ENCODE data around the gene OGG1.

OGG1 gene

DNA sequence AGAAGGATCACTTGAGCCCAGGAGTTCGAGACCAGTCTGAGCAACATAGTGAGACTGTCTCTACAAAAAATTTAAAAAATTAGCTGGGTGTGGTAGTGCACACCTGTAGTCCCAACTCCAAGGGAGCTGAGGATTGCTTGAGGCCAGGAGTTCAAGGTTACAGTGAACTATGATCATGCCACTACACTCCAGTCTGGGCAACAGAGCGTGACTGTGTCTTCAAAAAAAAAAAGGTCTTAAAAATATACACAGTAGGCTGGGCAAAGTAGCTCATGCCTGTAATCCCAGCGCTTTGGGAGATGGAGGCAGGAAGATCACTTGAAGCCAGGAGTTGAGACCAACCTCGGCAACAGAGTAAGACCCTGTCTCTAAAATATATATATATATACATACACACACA, 31.2 kb downstream of the OGG1 start (continued):
- TF ChIP-seq, protein P1, sequence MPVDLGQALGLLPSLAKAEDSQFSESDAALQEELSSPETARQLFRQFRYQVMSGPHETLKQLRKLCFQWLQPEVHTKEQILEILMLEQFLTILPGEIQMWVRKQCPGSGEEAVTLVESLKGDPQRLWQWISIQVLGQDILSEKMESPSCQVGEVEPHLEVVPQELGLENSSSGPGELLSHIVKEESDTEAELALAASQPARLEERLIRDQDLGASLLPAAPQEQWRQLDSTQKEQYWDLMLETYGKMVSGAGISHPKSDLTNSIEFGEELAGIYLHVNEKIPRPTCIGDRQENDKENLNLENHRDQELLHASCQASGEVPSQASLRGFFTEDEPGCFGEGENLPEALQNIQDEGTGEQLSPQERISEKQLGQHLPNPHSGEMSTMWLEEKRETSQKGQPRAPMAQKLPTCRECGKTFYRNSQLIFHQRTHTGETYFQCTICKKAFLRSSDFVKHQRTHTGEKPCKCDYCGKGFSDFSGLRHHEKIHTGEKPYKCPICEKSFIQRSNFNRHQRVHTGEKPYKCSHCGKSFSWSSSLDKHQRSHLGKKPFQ (tag by site-specific recombination; IDR thresholded peaks at IDR 0.05): no peak
- TF ChIP-seq GLI4 (tag by site-specific recombination; IDR thresholded peaks at IDR 0.05): no peak

DNA sequence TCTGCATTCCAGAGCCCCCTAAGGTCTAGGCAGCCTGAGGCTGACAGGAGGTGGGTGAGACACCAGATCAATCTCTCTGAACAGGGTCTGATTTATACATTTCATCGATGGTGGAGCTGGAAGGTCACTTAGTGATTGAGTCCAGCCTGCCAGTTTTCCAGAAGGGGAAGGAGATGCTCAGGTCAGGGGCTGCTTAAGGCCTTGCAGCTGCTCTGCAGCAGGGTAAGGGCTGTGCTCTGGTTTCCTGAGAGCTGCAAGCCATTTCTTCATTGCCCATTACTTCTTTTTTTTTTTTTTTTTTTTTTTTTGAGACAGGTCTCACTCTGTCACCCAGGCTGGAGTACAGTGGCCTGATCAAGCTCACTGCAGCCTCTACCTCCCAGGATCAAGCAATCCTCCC, 31.8 kb downstream of the OGG1 start:
- TF ChIP-seq, protein P2, sequence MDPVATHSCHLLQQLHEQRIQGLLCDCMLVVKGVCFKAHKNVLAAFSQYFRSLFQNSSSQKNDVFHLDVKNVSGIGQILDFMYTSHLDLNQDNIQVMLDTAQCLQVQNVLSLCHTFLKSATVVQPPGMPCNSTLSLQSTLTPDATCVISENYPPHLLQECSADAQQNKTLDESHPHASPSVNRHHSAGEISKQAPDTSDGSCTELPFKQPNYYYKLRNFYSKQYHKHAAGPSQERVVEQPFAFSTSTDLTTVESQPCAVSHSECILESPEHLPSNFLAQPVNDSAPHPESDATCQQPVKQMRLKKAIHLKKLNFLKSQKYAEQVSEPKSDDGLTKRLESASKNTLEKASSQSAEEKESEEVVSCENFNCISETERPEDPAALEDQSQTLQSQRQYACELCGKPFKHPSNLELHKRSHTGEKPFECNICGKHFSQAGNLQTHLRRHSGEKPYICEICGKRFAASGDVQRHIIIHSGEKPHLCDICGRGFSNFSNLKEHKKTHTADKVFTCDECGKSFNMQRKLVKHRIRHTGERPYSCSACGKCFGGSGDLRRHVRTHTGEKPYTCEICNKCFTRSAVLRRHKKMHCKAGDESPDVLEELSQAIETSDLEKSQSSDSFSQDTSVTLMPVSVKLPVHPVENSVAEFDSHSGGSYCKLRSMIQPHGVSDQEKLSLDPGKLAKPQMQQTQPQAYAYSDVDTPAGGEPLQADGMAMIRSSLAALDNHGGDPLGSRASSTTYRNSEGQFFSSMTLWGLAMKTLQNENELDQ (tag by site-specific recombination; IDR thresholded peaks at IDR 0.05; ENCODE audit: low read depth): no peak
- TF ChIP-seq ZFP37 (tag by site-specific recombination; IDR thresholded peaks at IDR 0.05) (no peak), ZNF211 (tag by site-specific recombination; IDR thresholded peaks at IDR 0.05; ENCODE audit: low read depth) (no peak)
- TF ChIP-seq, protein P3, sequence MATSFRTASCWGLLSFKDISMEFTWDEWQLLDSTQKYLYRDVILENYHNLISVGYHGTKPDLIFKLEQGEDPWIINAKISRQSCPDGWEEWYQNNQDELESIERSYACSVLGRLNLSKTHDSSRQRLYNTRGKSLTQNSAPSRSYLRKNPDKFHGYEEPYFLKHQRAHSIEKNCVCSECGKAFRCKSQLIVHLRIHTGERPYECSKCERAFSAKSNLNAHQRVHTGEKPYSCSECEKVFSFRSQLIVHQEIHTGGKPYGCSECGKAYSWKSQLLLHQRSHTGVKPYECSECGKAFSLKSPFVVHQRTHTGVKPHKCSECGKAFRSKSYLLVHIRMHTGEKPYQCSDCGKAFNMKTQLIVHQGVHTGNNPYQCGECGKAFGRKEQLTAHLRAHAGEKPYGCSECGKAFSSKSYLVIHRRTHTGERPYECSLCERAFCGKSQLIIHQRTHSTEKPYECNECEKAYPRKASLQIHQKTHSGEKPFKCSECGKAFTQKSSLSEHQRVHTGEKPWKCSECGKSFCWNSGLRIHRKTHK (tag by site-specific recombination; IDR thresholded peaks at IDR 0.05): no peak
- ChIA-PET POLR2A (interaction anchor here (1.4 to 2.0 kb wide), 4 partner anchors 11 to 15 kb away, joined by 3 to 8 read pairs (median 6); partner anchors contain the start of genes ARPC4 and CAMK1), CTCF (interaction anchor here (1.2 to 2.0 kb wide), 2 partner anchors 9 to 149 kb away, joined by 3 to 4 read pairs; no protein-coding TSS in a partner anchor)
- Histone ChIP-seq H3K4me3 (ENCODE audit: low read depth, low read length) (no peak overlapping the region), H3K27ac (ENCODE audit: extremely low read depth, low read depth, low read length) (no peak overlapping the region), H3K9me3 (ENCODE audit: control insufficient read depth, insufficient read depth, low read depth, low read length) (no peaks in the 10 kb centered on the region), H3K36me3 (ENCODE audit: control insufficient read depth in 2 of 2, insufficient read depth in 1 of 2, low read length in 2 of 2) (peaks cover 13 to 67% of the 10 kb centered on the region in 2 experiments; a peak in 2 of 3 replicates), H3K4me1 (ENCODE audit: control insufficient read depth, insufficient read depth, low read length) (no peaks in the 10 kb centered on the region)

DNA sequence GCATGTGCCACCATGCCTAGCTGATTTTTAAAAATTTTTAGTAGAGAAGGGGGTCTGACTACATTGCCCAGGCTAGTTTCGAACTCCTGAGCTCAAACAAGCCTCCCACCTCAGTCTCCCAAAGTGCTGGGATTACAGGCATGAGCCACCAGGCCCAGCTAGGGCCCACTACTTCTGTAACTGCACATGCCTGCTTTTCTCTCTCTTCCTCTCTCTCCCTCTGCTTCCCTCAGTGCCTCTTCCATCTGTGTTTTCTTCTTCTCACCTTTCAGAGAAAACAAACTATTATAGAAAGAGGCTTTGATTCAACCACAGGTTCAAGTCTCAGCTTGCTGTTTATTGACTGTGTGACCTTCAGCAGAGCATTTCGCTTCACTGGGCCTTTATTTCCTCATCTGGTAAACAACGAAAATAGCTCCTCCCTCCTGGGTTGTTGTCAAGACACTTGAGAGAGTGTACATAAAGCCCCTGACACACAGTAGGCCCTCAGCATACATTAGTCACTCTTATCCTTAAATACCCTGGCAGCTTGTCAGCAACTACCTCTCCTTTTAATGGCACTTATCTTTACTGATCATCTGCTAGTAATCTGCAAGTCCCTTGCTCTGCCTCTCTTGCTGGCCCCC, 32.3 kb downstream of the OGG1 start:
- no peaks in the 10 kb centered on the region for H3K4me1 ChIP-seq (ENCODE audit: control insufficient read depth, insufficient read depth, low read length)
- H3K4me3 ChIP-seq (ENCODE audit: low read depth, low read length): no peak overlapping the region
- ChIA-PET CTCF (interaction anchor here (0.7 to 2.0 kb wide), 5 partner anchors 8 to 569 kb away, joined by 3 to 5 read pairs (median 4); no protein-coding TSS in a partner anchor), POLR2A (interaction anchor here (1.4 to 1.7 kb wide), 3 partner anchors 11 to 15 kb away, joined by 3 to 8 read pairs (median 6); partner anchors contain the start of genes ARPC4 and CAMK1)
- no peak overlapping the region for H3K27ac ChIP-seq (ENCODE audit: extremely low read depth, low read depth, low read length)
- H3K36me3 ChIP-seq (ENCODE audit: control insufficient read depth in 2 of 2, insufficient read depth in 1 of 2, low read length in 2 of 2): peaks cover 13 to 72% of the 10 kb centered on the region in 2 experiments; a peak in 2 of 3 replicates
- TF ChIP-seq, protein P4, sequence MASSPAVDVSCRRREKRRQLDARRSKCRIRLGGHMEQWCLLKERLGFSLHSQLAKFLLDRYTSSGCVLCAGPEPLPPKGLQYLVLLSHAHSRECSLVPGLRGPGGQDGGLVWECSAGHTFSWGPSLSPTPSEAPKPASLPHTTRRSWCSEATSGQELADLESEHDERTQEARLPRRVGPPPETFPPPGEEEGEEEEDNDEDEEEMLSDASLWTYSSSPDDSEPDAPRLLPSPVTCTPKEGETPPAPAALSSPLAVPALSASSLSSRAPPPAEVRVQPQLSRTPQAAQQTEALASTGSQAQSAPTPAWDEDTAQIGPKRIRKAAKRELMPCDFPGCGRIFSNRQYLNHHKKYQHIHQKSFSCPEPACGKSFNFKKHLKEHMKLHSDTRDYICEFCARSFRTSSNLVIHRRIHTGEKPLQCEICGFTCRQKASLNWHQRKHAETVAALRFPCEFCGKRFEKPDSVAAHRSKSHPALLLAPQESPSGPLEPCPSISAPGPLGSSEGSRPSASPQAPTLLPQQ (tag by site-specific recombination; IDR thresholded peaks at IDR 0.05): peak; percentile 68; the same call in 1 of the 2 replicates
- TF ChIP-seq GFI1B (tag by site-specific recombination; IDR thresholded peaks at IDR 0.05): peak; percentile 94
- no peak for TF ChIP-seq ZNF555 (tag by site-specific recombination; conservative IDR thresholded peaks at IDR 0.05)
- TF ChIP-seq ZNF121 (tag by site-specific recombination; IDR thresholded peaks at IDR 0.05): peak; percentile 78; the same call in 1 of the 2 replicates
- TF ChIP-seq BCL11A (tag by site-specific recombination; IDR thresholded peaks at IDR 0.05; ENCODE audit: low read depth): peak; percentile 26; the same call in 1 of the 2 replicates
- peak; percentile 68 for TF ChIP-seq OSR2 (tag by site-specific recombination; IDR thresholded peaks at IDR 0.05)
- TF ChIP-seq ZNF335 (tag by site-specific recombination; conservative IDR thresholded peaks at IDR 0.05): 0 out of 2 replicates have a peak, but pooled peaks have one; percentile 21
- no peak for TF ChIP-seq ZNF658 (tag by site-specific recombination; IDR thresholded peaks at IDR 0.05)
- TF ChIP-seq WT1 (tag by site-specific recombination; IDR thresholded peaks at IDR 0.05): peak; percentile 35; the same call in 1 of the 2 replicates
- peak; percentile 54; the same call in 1 of the 2 replicates for TF ChIP-seq ZFP69B (tag by site-specific recombination; IDR thresholded peaks at IDR 0.05)
- no peaks in the 10 kb centered on the region for H3K9me3 ChIP-seq (ENCODE audit: control insufficient read depth, insufficient read depth, low read depth, low read length)

All from HEK293 (cell line).